SHP77 treated with DMSO at 0.1 percent for 48 hours (cell line): ENCODE results near the gene P3H3.
A peak's percentile ranks its signal among the peaks of the same experiment; 100 is the strongest.
"Not testable (repeated sequence)": the region's sequence is repeated elsewhere in the genome, so short reads cannot be mapped to it uniquely, and the experiment has no call there.

Source experiments
- DNase-seq: peaks from one replicate; lab custom pipeline; 2025; lab: John Stamatoyannopoulos, UW

Gene P3H3

DNA sequence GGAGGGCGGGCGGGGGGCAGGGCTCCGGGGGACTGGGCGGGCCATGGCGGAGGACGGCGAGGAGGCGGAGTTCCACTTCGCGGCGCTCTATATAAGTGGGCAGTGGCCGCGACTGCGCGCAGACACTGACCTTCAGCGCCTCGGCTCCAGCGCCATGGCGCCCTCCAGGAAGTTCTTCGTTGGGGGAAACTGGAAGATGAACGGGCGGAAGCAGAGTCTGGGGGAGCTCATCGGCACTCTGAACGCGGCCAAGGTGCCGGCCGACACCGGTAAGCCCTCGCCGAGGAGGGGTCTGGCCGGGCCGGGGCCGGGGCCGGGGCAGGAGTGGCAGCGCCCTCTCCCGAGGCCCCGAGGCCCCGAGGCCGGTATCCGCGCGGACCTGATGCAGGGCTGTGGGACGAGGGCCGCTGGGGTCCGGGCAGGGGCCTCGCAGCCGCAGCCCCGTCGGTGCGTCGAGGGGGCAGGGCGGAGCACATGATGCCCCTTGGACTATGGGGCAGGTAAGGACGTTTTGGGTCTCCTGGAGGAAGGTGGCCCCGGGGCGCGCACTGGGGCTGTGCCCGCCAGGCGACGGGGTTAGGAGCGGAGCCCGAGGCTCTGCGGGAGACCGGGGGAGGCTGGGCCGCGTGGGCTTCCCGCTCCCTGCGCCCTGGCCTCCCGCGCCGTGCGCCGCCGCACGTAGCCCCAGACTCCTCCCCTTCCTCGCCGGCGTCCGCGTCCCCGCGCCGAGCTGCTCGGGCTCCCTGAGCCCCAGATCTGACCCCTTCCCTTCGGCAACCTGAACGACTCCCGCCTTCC is 39.4 kb downstream of the P3H3 start, which contains the start of gene TPI1:
TSS of gene TPI1 (plus strand) at position 119 of the 798 bp plus-strand sequence. CDS start at position 155, 36 bp downstream.
- DNase-seq, result no peak

DNA sequence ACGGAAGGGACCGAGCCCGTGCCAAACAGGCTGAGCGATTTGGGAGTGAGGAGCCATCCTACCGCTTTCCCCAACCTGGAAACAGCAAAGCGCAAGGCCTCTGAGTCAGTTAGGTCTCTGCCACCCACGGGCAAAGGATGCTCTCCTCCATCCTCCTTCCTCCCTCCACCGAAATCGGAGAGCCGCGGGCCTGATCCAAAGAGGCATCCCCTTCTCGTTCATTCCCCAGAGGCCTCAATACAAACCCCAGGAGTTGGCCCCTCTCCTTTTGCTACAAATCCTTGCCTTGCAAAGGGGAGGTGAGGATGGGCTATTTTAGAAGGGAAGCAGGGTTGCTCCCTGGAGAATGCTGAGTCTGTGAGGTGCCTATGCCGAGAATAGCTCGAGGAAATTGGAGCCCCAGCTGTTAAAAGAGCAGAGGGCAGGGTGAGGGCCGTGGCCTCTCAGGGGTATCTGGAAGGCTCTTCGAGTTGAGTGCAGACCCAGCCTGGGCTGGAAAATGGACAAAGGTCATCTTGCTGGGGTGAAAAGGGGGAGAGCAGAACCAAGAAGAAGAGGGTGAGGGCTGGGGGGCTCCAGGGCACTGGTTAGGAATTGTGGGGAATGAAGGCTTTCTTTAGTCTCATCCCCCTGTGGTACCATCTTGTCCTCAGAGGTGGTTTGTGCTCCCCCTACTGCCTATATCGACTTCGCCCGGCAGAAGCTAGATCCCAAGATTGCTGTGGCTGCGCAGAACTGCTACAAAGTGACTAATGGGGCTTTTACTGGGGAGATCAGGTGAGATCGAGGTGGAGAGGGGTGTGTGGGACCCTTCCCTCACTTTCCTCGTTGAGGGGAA is 40.2 kb downstream of the P3H3 start:
- no peak for DNase-seq

DNA sequence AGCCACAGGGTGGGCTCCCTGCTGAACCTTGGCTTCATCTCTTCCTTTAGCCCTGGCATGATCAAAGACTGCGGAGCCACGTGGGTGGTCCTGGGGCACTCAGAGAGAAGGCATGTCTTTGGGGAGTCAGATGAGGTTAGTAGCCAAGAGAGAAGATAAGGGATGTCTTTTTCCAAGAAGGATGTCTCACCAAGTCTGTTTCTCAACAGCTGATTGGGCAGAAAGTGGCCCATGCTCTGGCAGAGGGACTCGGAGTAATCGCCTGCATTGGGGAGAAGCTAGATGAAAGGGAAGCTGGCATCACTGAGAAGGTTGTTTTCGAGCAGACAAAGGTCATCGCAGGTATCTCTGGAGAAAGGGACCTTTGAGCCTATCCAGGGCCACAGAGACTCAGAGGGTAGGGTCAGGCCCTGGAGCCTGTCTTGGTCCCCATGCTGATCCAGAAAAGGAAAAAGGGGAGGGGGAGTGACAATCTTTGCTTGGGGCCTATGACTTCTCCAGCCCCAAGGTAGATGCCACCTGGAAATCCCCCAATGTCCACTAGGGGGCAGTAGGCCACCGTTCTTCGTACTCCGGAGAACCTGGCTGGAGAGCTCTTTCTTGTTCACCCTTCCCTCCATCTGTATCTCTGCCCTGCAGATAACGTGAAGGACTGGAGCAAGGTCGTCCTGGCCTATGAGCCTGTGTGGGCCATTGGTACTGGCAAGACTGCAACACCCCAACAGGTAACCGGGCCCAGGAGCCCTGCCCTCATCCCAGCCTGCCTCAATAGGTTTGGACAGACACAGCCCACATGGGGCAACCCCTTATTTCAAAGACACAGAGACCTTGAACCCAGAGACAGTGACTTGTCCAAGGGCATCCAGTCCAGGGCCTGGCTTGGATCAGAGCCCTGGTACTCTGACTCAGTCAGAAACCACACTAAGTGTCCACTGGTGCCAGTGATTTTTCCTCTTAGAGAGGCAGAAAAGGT is 41.1 kb downstream of the P3H3 start:
- DNase-seq, result peak; percentile 29

DNA sequence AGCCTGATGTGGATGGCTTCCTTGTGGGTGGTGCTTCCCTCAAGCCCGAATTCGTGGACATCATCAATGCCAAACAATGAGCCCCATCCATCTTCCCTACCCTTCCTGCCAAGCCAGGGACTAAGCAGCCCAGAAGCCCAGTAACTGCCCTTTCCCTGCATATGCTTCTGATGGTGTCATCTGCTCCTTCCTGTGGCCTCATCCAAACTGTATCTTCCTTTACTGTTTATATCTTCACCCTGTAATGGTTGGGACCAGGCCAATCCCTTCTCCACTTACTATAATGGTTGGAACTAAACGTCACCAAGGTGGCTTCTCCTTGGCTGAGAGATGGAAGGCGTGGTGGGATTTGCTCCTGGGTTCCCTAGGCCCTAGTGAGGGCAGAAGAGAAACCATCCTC is 42.1 kb downstream of the P3H3 start:
- DNase-seq, result not testable (repeated sequence)

DNA sequence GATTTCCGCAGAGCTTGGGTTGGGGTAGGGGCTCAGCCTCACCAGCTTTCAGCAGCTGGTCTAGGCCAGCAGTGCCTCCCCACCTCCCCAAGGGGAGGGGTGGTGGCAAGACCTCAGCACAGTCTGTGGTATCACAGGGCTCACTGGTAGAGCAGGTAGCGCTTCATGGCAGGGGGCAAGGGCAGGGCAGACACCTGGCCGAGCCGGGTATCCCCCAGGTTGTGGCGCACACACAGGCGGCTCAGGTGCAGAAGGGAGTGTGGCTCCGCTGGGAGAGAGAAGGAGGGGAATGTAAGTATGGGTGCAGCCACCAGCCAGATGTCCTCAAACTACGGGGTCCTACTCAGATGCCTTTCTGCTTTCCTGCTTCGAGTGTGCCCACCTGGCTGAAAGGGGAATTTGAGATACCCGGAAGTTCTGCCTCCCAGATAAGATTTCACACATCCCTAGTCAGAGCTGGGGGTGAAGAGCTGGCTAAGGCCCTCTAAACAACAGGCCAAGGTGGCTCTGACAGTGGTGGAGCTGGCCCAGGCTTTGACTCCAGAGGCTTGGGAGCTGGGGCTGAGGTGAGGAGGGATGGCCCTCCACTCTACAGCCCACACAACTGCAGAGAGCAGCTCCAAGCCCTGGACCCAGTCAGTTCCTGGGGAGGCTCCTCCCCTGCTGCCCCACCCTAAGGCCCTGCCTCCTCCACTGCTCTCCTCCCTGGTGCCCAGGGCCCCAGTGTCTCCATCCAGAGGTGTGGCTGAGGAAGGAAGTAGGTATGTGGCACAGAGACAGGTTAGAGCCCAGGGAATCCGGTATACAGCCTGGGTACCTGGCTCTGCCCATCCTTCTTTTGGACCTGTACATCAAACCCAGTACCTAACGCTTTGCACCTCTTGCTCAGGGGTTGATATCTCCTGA is 43.1 kb downstream of the P3H3 start:
- DNase-seq, result no peak

DNA sequence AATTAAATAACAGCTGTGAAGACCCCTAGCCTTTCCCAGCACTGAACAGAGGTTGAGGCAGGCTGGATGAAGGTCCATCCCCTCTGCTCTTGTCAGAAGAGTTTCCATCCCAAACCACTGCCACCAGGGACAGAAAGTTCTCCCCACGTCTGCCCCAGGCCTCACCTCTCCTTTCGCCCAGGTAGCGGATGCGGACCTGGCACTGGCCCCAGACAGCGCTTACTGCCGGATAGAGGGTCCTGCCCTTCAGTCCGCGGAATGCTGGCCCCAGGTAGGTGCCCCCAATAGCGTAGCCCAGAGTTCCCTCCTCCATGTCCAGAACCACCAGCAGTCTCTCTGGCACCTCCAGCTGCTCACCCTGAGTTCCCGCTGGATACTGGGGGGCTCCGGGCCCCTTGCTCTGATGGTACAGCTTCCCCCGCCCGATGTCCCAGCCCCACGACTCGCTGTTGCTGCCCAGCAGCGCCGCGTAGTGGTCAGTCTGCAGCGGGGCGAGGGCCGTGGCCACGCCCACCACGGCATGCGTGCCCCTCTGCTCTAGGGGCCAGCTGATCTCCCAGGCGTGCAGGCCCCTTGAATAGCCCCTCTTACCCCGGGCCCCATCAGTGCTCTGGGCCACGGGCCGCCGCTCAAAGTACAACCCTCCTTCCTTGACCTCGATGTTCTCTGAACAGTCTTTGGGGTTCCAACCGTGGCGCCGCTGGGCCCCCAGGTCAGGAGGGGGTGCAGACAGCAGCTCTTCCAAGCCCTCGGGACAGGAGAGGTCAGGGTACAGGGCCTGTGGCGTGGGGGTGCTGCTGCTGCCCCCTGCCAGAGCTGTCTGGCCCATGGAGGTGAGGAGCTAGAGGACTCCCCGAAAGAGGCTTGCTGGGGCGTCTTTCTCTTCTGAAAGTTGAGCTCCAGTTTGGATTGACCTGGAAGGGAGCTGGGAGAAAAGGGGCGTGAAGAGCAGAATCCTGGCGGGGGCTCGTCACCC is 44.2 kb downstream of the P3H3 start:
- DNase-seq, result no peak

DNA sequence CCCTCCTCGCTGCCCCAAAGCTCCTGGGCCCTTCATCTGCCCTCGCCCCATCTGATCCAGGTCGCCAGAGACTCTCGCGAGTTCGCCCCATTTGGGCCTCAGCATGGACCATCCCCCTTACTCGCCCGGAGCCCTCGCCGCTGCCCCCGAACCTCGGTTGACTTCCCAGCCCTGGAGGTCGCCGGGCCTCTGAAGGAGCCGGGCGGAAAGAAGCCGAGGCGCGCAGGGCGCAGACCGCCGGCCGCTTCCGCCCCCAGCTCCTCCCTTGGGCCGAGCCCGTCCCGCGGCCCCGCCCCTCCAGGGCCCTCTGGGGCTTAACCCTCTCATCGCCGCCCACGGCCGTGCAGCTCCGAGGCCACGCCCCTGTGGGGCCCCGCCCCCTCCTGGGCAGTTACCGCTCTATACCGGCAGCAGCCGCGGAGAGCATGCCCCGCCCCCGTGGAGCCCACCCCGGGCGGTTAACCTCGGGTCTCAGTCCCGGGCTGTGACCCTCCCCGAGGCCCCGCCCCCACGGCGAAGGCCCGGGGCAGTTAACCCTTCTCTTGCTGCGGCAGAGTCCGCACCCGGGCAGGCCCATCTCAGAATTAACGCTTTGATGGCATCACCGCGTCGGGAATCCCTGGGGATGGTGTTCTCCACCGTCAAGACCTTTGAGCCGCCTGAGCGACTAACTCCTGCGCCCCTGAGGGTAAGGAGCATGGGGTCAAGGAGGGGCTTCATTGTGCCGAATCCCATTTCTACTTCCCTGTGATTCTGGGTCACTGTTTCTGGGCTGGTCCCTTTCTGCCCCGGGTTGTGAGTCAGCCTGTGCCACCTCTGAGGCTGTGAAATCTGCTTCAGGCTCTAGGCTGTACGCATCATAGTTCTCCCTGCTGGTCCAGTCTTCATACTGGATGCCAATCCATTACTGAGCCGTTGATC is 45.1 kb downstream of the P3H3 start, which contains the start of gene SPSB2:
TSS of gene SPSB2 (minus strand) at position 210 of the 921 bp plus-strand sequence. CDS start 402 bp downstream, outside the sequence.
- peak; percentile 55 for DNase-seq

DNA sequence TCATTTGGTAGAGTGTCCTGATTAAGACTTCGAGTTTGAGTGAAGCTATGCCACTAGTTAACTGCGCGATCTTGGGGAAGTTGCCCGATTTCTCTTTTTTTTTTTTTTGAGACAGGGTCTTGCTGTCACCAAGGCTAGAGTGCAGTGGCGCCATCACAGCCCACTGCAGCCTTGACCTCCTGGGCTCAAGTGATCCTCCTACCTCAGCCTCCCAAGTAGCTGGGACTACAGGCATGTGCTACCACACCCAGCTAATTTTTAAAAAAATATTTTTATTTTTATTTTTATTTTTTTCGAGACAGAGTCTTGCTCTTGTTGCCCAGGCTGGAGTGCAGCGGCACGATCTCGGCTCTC is 45.8 kb downstream of the P3H3 start:
- not testable (repeated sequence) for DNase-seq

DNA sequence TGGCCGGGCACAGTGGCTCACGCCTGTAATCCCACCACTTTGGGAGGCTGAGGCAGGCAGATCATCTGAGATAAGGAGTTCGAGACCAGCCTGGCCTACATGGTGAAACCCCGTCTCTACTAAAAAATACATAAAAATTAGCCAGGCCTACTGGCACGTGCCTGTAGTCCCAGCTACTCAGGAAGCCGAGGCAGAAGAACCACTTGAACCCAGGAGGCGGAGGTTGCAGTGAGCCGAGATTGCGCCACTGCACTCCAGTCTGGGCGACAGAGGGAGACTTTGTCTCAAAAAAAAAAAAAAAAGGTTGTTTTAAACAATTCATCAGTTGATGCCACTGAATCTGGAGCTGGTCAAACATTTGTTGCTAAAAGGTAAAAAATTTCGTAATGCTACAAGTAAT is 51.6 kb downstream of the P3H3 start:
- DNase-seq, result not testable (repeated sequence)

DNA sequence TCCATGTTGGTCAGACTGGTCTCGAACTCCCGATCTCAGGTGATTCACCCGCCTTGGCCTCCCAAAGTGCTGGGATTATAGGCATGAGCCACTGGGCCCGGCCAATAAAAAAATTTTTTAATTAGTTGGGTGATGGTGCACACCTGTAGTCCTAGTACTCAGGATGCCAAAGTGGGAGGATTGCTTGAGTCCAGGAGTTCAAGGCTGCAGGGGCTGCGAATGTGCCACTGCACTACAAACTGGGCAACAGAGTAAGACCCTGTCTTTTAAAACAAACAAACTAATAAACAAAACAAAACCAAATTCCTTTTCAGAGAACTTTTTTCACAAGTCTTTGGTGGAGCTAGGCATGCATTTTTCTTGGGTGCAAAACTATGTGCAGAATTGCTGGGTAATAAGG is 55.0 kb downstream of the P3H3 start:
- no peak for DNase-seq

DNA sequence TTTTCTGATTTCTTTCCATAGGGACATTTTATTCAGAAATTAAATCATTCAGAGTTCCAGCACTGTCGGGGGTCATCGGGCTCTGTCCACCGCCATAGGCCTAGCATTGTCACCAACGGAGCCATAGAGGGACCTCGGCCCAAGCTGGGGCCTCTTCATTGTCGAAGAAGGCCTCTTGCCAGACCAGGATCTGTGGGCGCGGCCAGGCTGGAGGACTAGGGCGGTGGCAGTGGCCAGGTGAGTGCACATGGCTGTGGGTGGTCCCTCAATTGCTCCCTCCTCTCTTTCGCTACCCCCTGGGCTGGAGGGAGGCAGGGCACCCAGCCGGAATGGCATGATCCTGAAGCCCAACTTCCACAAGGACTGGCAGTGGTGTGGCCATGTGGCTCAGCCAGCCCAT is 55.5 kb downstream of the P3H3 start:
- no peak for DNase-seq

DNA sequence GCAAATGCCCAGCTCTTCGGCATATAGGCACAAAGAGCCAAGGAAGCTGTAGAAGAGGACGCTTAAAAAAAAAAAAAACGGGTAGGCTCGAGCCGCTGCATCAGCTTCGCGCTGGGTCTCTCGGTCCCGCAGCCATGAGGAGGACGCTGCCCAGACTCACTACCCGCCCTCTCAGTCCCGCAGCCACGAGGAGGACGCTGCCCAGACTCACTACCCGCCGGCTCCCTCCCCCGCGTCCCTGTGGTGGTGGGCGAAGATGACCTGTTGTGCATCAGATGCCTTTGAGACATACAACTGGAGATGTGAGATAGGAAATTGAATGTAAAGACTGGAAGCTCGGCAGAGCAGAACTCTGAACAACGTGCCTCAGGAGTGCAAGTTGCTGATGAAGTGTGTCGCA is 56.3 kb downstream of the P3H3 start:
- no peak for DNase-seq

DNA sequence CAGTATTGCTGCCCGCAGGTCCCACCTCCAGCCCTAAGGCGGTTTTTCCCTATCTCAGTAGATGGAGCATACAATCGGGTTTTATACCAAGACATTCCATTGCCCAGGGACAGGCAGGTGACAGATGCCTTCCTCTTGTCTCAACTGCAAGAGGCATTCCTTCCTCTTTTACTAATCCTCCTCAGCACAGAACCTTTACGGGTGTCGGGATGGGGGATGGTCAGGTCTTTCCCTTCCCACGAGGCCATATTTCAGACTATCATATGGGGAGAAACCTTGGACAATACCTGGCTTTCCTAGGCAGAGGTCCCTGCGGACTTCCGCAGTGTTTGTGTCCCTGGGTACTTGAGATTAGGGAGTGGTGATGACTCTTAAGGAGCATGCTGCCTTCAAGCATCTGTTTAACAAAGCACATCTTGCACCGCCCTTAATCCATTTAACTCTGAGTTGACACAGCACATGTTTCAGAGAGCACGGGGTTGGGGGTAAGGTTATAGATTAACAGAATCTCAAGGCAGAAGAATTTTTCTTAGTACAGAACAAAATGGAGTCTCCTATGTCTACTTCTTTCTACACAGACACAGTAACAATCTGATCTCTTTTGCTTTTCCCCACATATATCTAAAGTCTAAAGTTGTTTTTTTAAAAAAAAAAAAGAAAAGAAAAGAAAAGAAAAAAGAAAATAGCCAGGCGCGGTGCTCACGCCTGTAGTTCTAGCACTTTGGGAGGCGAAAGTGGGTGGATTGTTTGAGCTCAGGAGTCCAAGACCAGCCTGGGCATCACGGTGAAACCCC is 58.2 kb downstream of the P3H3 start:
- DNase-seq, result not testable (repeated sequence)

DNA sequence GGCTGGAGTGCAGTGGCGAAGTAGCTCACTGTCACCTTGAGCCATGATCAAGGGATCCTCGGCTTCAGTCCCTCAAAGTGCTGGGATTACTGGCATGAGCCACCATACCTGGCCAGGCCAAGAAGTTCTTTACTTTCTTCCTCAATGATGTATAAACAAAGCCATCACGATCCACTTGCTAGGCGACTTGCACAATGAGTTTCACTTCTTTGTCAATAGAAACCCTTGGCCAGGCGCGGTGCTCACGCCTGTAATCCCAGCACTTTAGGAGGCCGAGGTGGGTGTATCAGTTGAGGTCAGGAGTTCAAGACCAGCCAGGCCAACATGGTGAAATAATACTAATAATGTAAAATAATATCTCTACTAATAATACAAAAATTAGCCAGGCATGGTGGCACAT is 59.3 kb downstream of the P3H3 start:
- DNase-seq, result no peak

DNA sequence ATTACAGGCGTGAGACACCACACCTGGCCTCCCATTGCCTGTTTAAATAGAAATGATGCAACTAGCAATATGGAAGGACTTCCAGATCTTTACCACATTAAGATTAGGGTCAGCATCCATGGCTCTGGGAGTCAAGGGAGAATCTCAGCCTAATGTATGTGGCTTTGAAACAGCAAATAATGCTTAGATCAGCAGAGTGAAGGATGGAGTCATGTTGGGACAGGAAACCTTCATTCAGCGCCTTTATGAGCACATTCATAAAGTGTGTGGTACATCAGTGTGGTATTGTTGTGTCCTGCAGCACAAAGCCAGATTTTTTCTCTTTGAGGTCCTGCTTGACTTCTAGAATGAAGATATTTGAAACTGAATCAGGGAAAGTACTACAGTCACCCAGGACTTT is 60.2 kb downstream of the P3H3 start:
- no peak for DNase-seq

DNA sequence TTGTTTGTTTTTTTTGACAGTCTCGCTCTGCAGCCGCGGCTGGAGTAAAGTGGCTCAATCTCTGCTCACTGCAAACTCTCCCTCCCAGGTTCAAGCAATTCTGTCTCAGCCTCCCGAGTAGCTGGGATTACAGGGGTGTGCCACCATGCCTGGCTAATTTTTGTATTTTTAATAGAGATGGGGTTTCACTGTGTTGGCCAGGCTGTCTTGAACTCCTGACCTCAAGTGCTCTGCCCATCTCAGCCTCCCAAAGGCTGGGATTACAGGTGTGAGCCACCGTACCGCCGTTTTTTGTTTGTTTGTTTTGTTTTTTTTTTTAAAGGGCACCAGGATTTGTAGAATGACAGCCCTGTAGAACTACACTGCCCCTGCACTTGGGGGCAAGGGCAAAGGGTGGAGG is 60.6 kb downstream of the P3H3 start:
- not testable (repeated sequence) for DNase-seq
